ENCODE measurements around the gene SMTNL2. TPM values are rescaled to one million over a fixed set of nuclear protein-coding genes. Genes with fewer than 3 reads are reported as not detected.

The SMTNL2 gene
- total and polyA plus RNA-seq, 2 of the 4 experiments (the other 2 are of a cell fraction) = not detected

- CTCF ChIA-PET = no interaction called here
- intact Hi-C loops (cut with micrococcal nuclease) (no loop called here), dilution Hi-C loops (cut with HindIII; ENCODE audit: low sequenced_read_pairs, unreplicated experiment) (no loop called here), in situ Hi-C loops (cut with MboI; ENCODE audit: low sequenced_read_pairs) (no loop called here)
- no peaks in the 10 kb centered on the region for H3K9me1 ChIP-seq (ENCODE audit: insufficient read depth, low read length)
- no TSS peak for BruUV-seq (replicated peaks)
- no peak overlapping the region for H3K14ac ChIP-seq (replicated peaks; ENCODE audit: low read depth, low read length)
- WGBS, 2 experiments (ENCODE audit: extremely low coverage in 2 of 2, insufficient read length in 1 of 2) = 4% methylated on average over 15 of the region's 57 CpGs; no CpG with 5 or more reads in 1 of the 2 experiments
- no peak overlapping the region for H4K91ac ChIP-seq (ENCODE audit: insufficient read depth, low read depth, low read length)
- DNase-seq (no peak), ATAC-seq (ENCODE audit: low read depth) (no peak)
- no peak overlapping the region for H3K18ac ChIP-seq (ENCODE audit: low read depth, low read length)
- no peak overlapping the region for H3K56ac ChIP-seq (ENCODE audit: extremely low read depth, insufficient read depth, low read length)
- H2AK9ac ChIP-seq (replicated peaks; ENCODE audit: low read depth, low read length, poor library complexity) = no peak overlapping the region
- H3K27ac ChIP-seq (ENCODE audit: insufficient read depth, low read length) = no peak overlapping the region
- no peak overlapping the region for H2BK5ac ChIP-seq (ENCODE audit: low read depth, low read length, poor library complexity, severe bottlenecking)
- H3K23ac ChIP-seq (ENCODE audit: low read depth, low read length) = no peak overlapping the region
- no peak overlapping the region for H4K8ac ChIP-seq (ENCODE audit: low read depth in 2 of 2, low read length in 2 of 2)
- POLR2A ChIA-PET (ENCODE audit: unreplicated experiment) = no interaction called here
- no peak overlapping the region for H2BK120ac ChIP-seq (ENCODE audit: low read depth, low read length)
- H3K4me2 ChIP-seq (ENCODE audit: low read depth, low read length) = no peak overlapping the region
- no peak overlapping the region for H3K4ac ChIP-seq (ENCODE audit: low read depth, low read length)
- H3K4me3 ChIP-seq (ENCODE audit: insufficient read depth, low read depth, low read length) = no peak overlapping the region
- no peak overlapping the region for H4K5ac ChIP-seq (ENCODE audit: low read depth, low read length)
- H3K4me1 ChIP-seq (ENCODE audit: control insufficient read depth, insufficient read depth, low read length) = no peaks in the 10 kb centered on the region; the same call in 1 of the 2 replicates
- TF ChIP-seq MAZ (IDR thresholded peaks at IDR 0.05; ENCODE audit: borderline replicate concordance, low read depth, low read length) = no peak
- H2AFZ ChIP-seq (replicated peaks; ENCODE audit: low read length, poor library complexity) = no peak overlapping the region
- H3K36me3 ChIP-seq (ENCODE audit: control insufficient read depth, insufficient read depth, low read length) = no peaks in the 10 kb centered on the region
- no peaks in the 10 kb centered on the region for H3K79me1 ChIP-seq (ENCODE audit: low read depth in 1 of 2, low read length in 2 of 2)
- no peaks in the 10 kb centered on the region for H3K9me3 ChIP-seq (ENCODE audit: control insufficient read depth, insufficient read depth, low read length)
- H4K20me1 ChIP-seq (ENCODE audit: insufficient read depth, low read length) = no peaks in the 10 kb centered on the region
- no peak overlapping the region for H3K9ac ChIP-seq (ENCODE audit: low read depth, low read length)
- peaks cover 79% of the 10 kb centered on the region for H3K27me3 ChIP-seq (ENCODE audit: control insufficient read depth, insufficient read depth, low read length)
- H2AK5ac ChIP-seq (ENCODE audit: low read depth, low read length) = no peak overlapping the region
- no peak overlapping the region for H2BK20ac ChIP-seq (ENCODE audit: low read depth, low read length)
- no peak overlapping the region for H2BK15ac ChIP-seq (ENCODE audit: low read depth, low read length)
Observed at GRCh38 chr17:4584917-4585637, 748 bp downstream of the SMTNL2 start.

Measured in IMR-90 (cell line).